Globus pallidus (tissue), 1 donor: Measurements from ENCODE around the gene CHST12.
"Not testable (repeated sequence)": the region's sequence is repeated elsewhere in the genome, so short reads cannot be mapped to it uniquely, and the experiment has no call there.

ENCODE experiments used
- DNase-seq: peaks from one replicate; pipeline ENCODE4 v3.0.0-alpha.2; 2015; ENCODE audit warnings: low spot score

CHST12 gene

GRCh38 chr7:2403014-2403717 lies at the start of gene CHST12:
CHST12 (plus strand) TSS chr7:2403611; CDS start chr7:2432640, 29,029 bp downstream.
- peak; percentile 91 for DNase-seq

GRCh38 chr7:2353936-2354185 lies 49.5 kb upstream of the CHST12 start:
- peak; percentile 89 for DNase-seq

GRCh38 chr7:2354186-2354938 lies 49.0 kb upstream of the CHST12 start, which contains the start of gene EIF3B:
EIF3B (plus strand) TSS chr7:2354827; CDS start chr7:2354922, 95 bp downstream.
- DNase-seq, result peak; percentile 85

- no peak for DNase-seq
Measured at GRCh38 chr7:2354939-2355704, 48.3 kb upstream of the CHST12 start.

GRCh38 chr7:2355705-2356008 lies 47.8 kb upstream of the CHST12 start:
- no peak for DNase-seq

GRCh38 chr7:2357165-2357564 lies 46.2 kb upstream of the CHST12 start:
- DNase-seq, result no peak

- no peak for DNase-seq
Measured at GRCh38 chr7:2357571-2357970, 45.8 kb upstream of the CHST12 start.

GRCh38 chr7:2358968-2359527 lies 44.4 kb upstream of the CHST12 start:
- DNase-seq, result no peak

- DNase-seq, result no peak
Measured at GRCh38 chr7:2359610-2360009, 43.8 kb upstream of the CHST12 start.

- DNase-seq, result no peak
Measured at GRCh38 chr7:2360796-2361195, 42.6 kb upstream of the CHST12 start.

- DNase-seq, result no peak
Measured at GRCh38 chr7:2362385-2363088, 40.9 kb upstream of the CHST12 start.

GRCh38 chr7:2369139-2369538 lies 34.3 kb upstream of the CHST12 start:
- no peak for DNase-seq

- no peak for DNase-seq
Measured at GRCh38 chr7:2371329-2371728, 32.1 kb upstream of the CHST12 start.

GRCh38 chr7:2372724-2373123 lies 30.7 kb upstream of the CHST12 start:
- no peak for DNase-seq

GRCh38 chr7:2373124-2373556 lies 30.3 kb upstream of the CHST12 start:
- DNase-seq, result no peak

- DNase-seq, result no peak
Measured at GRCh38 chr7:2373646-2374045, 29.8 kb upstream of the CHST12 start.

- DNase-seq, result no peak
Measured at GRCh38 chr7:2374401-2374800, 29.0 kb upstream of the CHST12 start.

- no peak for DNase-seq
Measured at GRCh38 chr7:2374830-2375728, 28.3 kb upstream of the CHST12 start.

GRCh38 chr7:2376351-2377154 lies 26.9 kb upstream of the CHST12 start:
- DNase-seq, result no peak

- DNase-seq, result not testable (repeated sequence)
Measured at GRCh38 chr7:2377492-2377891, 25.9 kb upstream of the CHST12 start.
